SK-N-SH treated with all-trans-retinoic acid at 6 μM for 48 hours (cell line): ENCODE results near the gene SDK1.

Source experiments
- ATAC-seq: fragments of 200-7000 bp; cut with Tn5 transposase; 3 replicates; pipeline ENCODE4 v1.9.1; 2020; ENCODE audit warnings: mild to moderate bottlenecking, moderate library complexity
- ARNTL ChIP-seq: fragments of 450-650 bp; formaldehyde crosslinking; IDR thresholded peaks from 2 replicates; pipeline ENCODE4 v1.5.0; 2020; ENCODE audit warnings: low read depth, mild to moderate bottlenecking, moderate library complexity, borderline replicate concordance
- CREB5 ChIP-seq: fragments of 250-450 bp; sonication (Bioruptor Pico); IDR thresholded peaks from 2 replicates; pipeline ENCODE4 v1.5.1; 2020; ENCODE audit warnings: low read depth, mild to moderate bottlenecking, moderate library complexity
- CSDC2 ChIP-seq: fragments of 250-450 bp; sonication (Bioruptor Pico); IDR thresholded peaks from 2 replicates; pipeline ENCODE4 v1.5.0; 2020; ENCODE audit warnings: mild to moderate bottlenecking, moderate library complexity
- CSRNP3 ChIP-seq: fragments of 250-450 bp; sonication (Bioruptor Pico); IDR thresholded peaks from 2 replicates; pipeline ENCODE4 v1.5.1; 2021; ENCODE audit warnings: mild to moderate bottlenecking, moderate library complexity
- ESRRG ChIP-seq: fragments of 250-450 bp; sonication (Bioruptor Pico); IDR thresholded peaks from 2 replicates; pipeline ENCODE4 v1.6.1; 2021; ENCODE audit warnings: mild to moderate bottlenecking
- GLIS3 ChIP-seq: fragments of 250-450 bp; sonication (Bioruptor Pico); IDR thresholded peaks from 2 replicates; pipeline ENCODE4 v1.5.0; 2020; ENCODE audit warnings: mild to moderate bottlenecking, moderate library complexity
- OSR1 ChIP-seq: fragments of 250-450 bp; sonication (Bioruptor Pico); IDR thresholded peaks from 2 replicates; pipeline ENCODE4 v1.8.0; 2022; ENCODE audit warnings: moderate library complexity, mild to moderate bottlenecking, inconsistent platforms
- PATZ1 ChIP-seq: fragments of 250-450 bp; sonication (Bioruptor Pico); IDR thresholded peaks from 2 replicates; pipeline ENCODE4 v1.8.0; 2020; ENCODE audit warnings: mild to moderate bottlenecking, moderate library complexity, borderline replicate concordance
- POU6F1 ChIP-seq: fragments of 250-450 bp; sonication (Bioruptor Pico); IDR thresholded peaks from 2 replicates; pipeline ENCODE4 v1.8.0; 2021; ENCODE audit warnings: low read depth, mild to moderate bottlenecking, moderate library complexity, borderline replicate concordance
- RARB ChIP-seq: fragments of 250-450 bp; sonication (Bioruptor Pico); IDR thresholded peaks from 2 replicates; pipeline ENCODE4 v1.8.0; 2021; ENCODE audit warnings: mild to moderate bottlenecking, moderate library complexity
- SNAI2 ChIP-seq: fragments of 250-450 bp; sonication (Bioruptor Pico); IDR thresholded peaks from 2 replicates; pipeline ENCODE4 v1.5.0; 2020; ENCODE audit warnings: mild to moderate bottlenecking, moderate library complexity
- TCF4 ChIP-seq: fragments of 250-450 bp; sonication (Bioruptor Pico); IDR thresholded peaks from 2 replicates; pipeline ENCODE4 v1.8.0; 2021; ENCODE audit warnings: mild to moderate bottlenecking, moderate library complexity, borderline replicate concordance
- TOX ChIP-seq: fragments of 250-450 bp; sonication (Bioruptor Pico); IDR thresholded peaks from 2 replicates; pipeline ENCODE4 v1.8.0; 2021; ENCODE audit warnings: mild to moderate bottlenecking, moderate library complexity, borderline replicate concordance
- TSHZ2 ChIP-seq: fragments of 250-450 bp; sonication (Bioruptor Pico); IDR thresholded peaks from 2 replicates; pipeline ENCODE4 v1.5.0; 2020; ENCODE audit warnings: mild to moderate bottlenecking, moderate library complexity
- ZC3H10 ChIP-seq: fragments of 250-450 bp; sonication (Bioruptor Pico); IDR thresholded peaks from 2 replicates; pipeline ENCODE4 v1.5.1; 2021; ENCODE audit warnings: mild to moderate bottlenecking, moderate library complexity
- ZFP3 ChIP-seq: fragments of 250-450 bp; sonication (Bioruptor Pico); IDR thresholded peaks from 2 replicates; pipeline ENCODE4 v1.5.0; 2020; ENCODE audit warnings: mild to moderate bottlenecking, moderate library complexity
- ZFP30 ChIP-seq: fragments of 450-650 bp; formaldehyde crosslinking; IDR thresholded peaks from 2 replicates; pipeline ENCODE4 v1.5.0; 2022; ENCODE audit warnings: mild to moderate bottlenecking, moderate library complexity
- ZNF565 ChIP-seq: fragments of 450-650 bp; formaldehyde crosslinking; conservative IDR thresholded peaks from 2 replicates; pipeline ENCODE4 v1.5.0; 2020; ENCODE audit warnings: low read depth, mild to moderate bottlenecking, moderate library complexity
- ZNF70 ChIP-seq: fragments of 450-650 bp; formaldehyde crosslinking; IDR thresholded peaks from 2 replicates; pipeline ENCODE4 v1.5.0; 2020; ENCODE audit warnings: mild to moderate bottlenecking, moderate library complexity
- ZNF8 ChIP-seq: fragments of 450-650 bp; formaldehyde crosslinking; IDR thresholded peaks from 2 replicates; pipeline ENCODE4 v1.5.0; 2020; ENCODE audit warnings: mild to moderate bottlenecking, moderate library complexity

Gene SDK1

GRCh38 chr7:4288791-4289394, 987.8 kb downstream of the SDK1 start:
- ATAC-seq = no peak
- no peak for TF ChIP-seq TSHZ2 (CRISPR knock-in tag)
- no peak for TF ChIP-seq ZNF565 (CRISPR knock-in tag)
- TF ChIP-seq ZNF8 (CRISPR knock-in tag) = no peak
- no peak for TF ChIP-seq OSR1 (CRISPR knock-in tag)
- TF ChIP-seq RARB (CRISPR knock-in tag) = no peak
- no peak for TF ChIP-seq GLIS3 (CRISPR knock-in tag)
- TF ChIP-seq ZFP30 = no peak
- TF ChIP-seq CREB5 (CRISPR knock-in tag) = no peak
- no peak for TF ChIP-seq ESRRG
- TF ChIP-seq ARNTL (CRISPR knock-in tag) = no peak
- TF ChIP-seq CSDC2 (CRISPR knock-in tag) = no peak
- TF ChIP-seq POU6F1 = no peak
- TF ChIP-seq TOX (CRISPR knock-in tag) = no peak
- TF ChIP-seq CSRNP3 (CRISPR knock-in tag) = no peak

GRCh38 chr7:4297165-4297917, 996.3 kb downstream of the SDK1 start:
- no peak for ATAC-seq
- TF ChIP-seq TCF4 (no peak), CREB5 (CRISPR knock-in tag) (no peak), ZC3H10 (CRISPR knock-in tag) (no peak), SNAI2 (no peak), POU6F1 (no peak), ZNF70 (CRISPR knock-in tag) (no peak), ZFP3 (CRISPR knock-in tag) (no peak), ARNTL (CRISPR knock-in tag) (no peak), ZNF8 (CRISPR knock-in tag) (no peak), CSRNP3 (CRISPR knock-in tag) (no peak), PATZ1 (CRISPR knock-in tag) (no peak)
- TF ChIP-seq, all 23 proteins: peak for 0
